TTC549 (cell line): Measurements from ENCODE around the gene A2ML1.
A peak's percentile ranks its signal among the peaks of the same experiment; 100 is the strongest.
"Not testable (repeated sequence)": the region's sequence is repeated elsewhere in the genome, so short reads cannot be mapped to it uniquely, and the experiment has no call there.

ENCODE experiments used
- FAIRE-seq: peaks from 2 replicates; lab custom pipeline; 2012; peaks lifted over from hg19 to GRCh38; lab: Jason Lieb, UNC

A2ML1 gene

GRCh38 chr12:8855891-8856290, 33.5 kb downstream of the A2ML1 start:
- no peak for FAIRE-seq

GRCh38 chr12:8859448-8859847, 37.0 kb downstream of the A2ML1 start:
- FAIRE-seq, result not testable (repeated sequence)

DNA sequence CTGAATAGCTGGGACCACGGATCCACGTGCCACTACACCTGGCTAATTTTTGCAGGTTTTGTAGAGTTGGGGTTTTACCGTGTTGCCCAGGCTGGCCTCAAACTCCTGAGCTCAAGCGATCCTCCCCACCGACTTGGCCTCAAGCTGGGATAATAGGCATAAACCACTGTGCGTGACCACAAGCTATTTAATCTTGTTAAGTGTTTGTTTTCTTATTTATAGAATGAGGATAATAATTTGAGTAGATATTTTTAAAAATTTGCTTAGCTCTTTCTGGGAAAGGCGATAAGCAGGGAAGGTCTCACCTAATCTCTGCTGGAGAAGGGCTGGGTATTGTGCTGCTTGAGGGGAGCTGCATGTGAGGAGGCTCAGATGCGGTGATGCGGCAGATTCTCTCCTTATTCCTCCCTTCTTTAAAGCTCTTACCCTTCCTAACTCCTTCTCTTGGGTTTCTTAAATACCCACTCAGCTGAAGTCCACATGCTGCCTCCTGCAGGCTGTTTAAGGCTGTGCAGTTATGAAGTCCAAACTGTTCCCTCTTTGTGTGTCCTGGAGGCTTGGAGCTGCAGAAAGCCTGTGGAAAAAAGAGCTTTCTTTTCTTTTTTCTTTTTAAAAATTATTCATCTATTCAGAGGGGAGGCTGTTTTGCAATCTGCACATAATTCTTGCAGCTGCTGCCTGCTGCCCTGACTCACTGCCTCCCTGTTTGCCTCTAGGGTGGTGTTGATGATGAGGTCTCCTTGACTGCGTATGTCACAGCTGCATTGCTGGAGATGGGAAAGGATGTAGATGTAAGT, 37.9 kb downstream of the A2ML1 start:
- FAIRE-seq, result peak; percentile 46

DNA sequence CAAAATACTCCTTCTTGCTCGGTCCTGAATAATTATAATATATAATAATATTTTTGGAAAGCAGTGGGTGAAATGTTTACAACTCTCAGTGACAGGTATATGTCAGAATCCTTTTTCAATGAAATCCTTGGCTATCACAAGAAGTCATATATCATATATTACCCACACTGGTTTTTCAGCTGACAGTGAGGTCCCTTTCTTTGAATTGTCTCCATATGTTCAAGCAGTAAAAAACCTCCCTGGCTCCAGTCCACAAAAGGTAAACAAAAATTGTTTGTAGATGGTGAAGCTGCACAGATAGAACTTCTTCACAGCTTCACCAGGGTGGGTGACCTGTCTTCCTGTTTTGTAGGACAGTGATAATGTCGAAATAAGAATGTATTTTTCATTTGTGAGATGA, 44.0 kb downstream of the A2ML1 start:
- no peak for FAIRE-seq

GRCh38 chr12:8867009-8867408, 44.6 kb downstream of the A2ML1 start:
- no peak for FAIRE-seq

DNA sequence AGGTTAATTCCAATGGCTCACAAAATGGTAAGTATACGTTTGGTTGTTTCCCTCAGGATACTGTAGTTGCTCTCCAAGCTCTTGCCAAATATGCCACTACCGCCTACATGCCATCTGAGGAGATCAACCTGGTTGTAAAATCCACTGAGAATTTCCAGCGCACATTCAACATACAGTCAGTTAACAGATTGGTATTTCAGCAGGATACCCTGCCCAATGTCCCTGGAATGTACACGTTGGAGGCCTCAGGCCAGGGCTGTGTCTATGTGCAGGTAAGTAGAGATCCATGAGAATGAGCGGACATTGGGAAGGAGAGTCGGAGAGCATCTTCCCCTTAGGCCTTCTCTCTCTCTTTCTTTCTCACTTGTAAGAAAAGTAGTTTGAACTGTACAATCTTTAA, 45.4 kb downstream of the A2ML1 start:
- FAIRE-seq, result no peak

DNA sequence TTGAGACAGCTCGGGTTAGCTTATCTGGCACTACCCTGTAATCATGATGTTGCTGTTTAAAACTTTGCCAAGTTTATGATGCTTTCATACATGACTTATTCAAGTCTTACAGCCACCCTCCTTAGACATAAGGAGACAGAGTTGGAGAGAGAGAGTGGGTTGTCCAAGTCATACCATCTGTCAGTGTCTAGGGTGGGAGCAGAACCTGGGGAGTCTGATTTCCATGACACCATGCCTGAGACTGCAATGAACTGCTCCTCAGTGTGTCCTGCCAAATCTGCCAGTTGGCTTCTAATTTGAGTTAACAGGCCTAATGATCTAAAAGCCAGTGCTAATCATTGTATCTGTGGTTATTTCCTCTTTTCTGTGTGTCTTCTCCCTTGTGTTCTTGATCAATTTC, 48.2 kb downstream of the A2ML1 start:
- no peak for FAIRE-seq

DNA sequence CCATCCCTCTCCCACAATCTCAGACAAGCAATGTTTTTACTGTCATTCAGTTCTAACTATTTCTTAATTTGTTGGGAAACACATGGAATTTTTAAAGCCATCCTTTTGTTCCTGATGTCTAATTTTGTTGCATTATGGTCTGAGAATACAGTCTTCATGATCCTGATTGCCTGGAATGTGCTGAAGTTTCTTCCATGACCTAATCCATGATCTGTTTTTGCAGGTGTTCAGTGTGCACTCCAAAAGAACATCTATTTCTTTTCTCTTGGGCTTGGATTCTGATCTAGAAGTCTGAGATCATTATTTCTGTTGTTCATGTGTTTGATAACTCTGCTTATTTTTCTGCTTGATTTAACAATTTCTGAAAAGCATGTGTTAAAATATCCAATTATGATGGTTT, 48.6 kb downstream of the A2ML1 start:
- FAIRE-seq, result no peak

- FAIRE-seq, result no peak
Observed at GRCh38 chr12:8876887-8877286, 54.5 kb downstream of the A2ML1 start.

DNA sequence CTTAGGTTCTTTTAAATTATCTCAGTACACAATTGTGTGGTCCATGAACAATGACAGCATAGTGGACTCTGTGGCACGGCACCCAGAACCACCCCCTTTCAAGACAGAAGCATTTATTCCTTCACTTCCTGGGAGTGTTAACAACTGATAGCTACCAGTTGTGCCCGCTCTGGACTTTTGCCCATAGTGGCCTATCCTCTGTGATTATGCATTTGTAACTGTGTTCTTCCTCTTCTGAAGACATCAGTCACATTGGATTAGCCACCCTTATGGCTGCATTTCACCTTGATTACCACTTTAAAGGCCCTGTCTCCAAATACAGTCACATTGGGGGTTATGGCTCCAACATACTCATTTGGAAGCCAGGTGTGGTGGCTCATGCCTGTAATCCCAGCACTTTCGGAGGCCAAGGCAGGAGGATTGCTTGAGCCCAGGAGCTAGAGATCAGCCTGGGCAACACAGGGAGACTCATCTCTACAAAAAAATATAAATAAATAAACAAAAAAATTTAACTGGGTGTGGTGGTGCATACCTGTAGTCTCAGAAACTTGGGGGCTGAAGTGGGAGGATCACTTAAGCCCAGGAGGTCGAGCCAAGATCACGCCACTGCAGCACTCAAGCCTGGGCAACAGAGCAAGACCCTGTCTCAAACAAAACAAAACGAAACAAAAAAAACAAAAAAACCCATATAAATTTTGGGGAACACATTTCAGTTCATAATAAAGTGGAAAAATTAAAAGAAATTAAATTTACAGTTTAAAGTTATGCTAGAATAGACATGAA, 64.3 kb downstream of the A2ML1 start:
- no peak for FAIRE-seq

DNA sequence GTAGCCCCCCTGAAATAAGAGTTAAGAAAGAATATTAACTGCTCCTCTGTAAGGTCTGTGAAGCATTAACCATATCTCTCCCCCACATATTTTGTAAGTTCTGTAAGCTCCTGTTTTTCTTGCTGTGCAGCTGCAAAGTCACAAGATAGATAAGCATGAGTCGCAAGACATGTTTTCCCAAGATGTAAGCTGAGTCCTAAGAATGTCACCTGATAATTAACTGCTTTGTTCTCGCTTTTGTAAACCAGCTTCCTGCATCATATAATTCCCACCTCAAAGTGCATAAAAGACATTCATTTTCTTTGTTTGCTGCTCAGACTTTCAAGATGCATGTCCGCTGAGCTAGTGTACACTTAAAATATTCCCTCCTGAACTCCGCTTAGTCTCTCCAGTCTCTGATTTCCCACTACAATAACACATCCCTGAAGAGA, 64.9 kb downstream of the A2ML1 start:
- no peak for FAIRE-seq

- peak; percentile 39 for FAIRE-seq
Observed at GRCh38 chr12:8890313-8891085, 68.1 kb downstream of the A2ML1 start.

GRCh38 chr12:8891976-8892375, 69.6 kb downstream of the A2ML1 start:
- no peak for FAIRE-seq

DNA sequence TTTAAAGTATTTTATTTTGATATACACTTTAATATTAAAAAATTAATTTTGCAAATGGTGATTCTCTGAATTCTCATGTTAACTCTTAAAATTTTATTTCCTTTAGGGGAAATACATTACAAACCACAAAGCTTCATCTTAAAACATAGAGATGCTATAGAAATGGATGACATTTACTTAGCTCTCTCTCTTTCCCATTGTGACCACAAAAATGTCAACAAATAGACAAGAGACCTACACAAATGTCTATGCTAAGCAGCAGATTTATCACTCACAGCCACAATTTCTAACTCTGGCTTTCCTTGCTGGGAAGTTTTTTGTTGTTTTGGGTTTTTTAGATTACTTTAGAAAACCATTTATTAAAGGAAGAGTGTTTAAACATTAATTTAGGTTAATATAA, 72.0 kb downstream of the A2ML1 start:
- no peak for FAIRE-seq

DNA sequence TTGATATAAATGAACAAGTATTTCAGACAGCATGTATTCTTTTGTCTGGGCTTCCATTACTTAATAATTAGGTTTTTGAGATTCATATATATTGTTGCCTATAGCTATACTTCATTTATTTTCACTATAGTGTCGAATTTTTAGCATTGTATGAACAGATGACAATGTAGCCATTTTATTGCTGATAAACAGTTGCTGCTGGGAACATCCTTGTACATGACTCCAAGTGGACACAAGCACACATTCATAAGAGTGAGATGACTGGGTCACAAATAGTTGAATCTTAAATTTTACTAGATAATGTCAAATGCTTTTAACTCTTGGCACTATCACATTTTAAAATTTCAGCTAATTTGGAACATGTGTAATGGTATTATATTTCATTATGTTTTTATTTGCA, 72.6 kb downstream of the A2ML1 start:
- FAIRE-seq, result no peak

GRCh38 chr12:8897081-8897480, 74.7 kb downstream of the A2ML1 start:
- no peak for FAIRE-seq

DNA sequence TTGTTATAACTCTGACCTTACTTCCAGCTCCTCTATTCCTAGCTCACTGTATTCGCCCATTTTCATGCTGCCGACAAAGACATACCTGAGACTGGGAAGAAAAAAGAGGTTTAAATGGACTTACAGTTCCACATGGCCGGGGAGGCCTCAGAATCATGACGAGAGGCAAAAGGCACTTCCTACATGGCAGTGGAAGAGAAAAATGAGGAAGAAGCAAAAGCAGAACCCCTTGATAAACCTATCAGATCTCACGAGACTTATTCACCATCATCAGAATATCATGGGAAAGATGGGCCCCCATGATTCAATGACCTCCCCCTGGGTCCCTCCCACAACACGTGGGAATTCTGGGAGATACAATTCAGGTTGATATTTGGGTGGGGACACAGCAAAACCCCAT, 77.4 kb downstream of the A2ML1 start:
- FAIRE-seq, result no peak

DNA sequence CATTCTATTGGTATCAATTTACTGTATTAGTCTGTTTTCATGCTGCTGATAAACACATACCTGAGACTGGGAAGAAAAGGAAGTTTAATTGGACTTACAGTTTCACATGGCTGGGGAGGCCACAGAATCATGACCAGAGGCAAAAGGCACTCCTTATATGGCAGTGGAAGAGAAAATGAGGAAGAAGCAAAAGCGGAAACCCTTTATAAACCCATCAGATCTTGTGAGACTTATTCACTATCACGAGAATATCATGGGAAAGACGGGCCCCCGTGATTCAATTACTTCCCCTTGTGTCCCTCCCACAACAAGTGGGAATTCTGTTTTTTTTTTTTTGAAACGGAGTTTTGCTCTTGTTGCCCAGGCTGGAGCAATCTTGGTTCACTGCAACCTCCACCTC, 80.3 kb downstream of the A2ML1 start:
- FAIRE-seq, result not testable (repeated sequence)

GRCh38 chr12:8903646-8904045, 81.2 kb downstream of the A2ML1 start:
- FAIRE-seq, result no peak

- FAIRE-seq, result no peak
Observed at GRCh38 chr12:8904665-8905064, 82.2 kb downstream of the A2ML1 start.

- FAIRE-seq, result no peak
Observed at GRCh38 chr12:8905546-8905945, 83.1 kb downstream of the A2ML1 start.

- no peak for FAIRE-seq
Observed at GRCh38 chr12:8906266-8907180, 84.1 kb downstream of the A2ML1 start.
